Smooth muscle cell of the umbilical artery (primary cell): Measurements from ENCODE around the gene STAT2. TPM values are rescaled to one million over a fixed set of nuclear protein-coding genes. Genes with fewer than 3 reads are reported as not detected.

Experiments
- total RNA-seq: library from RNA; depleted of rRNA; stranded (reverse); fragments of >200 nt; gene quantifications from 2 replicates; pipeline ENCODE4 v1.2.3, GENCODE V29; 2014

The STAT2 gene
- total RNA-seq = 173 and 265 TPM in 2 replicates

DNA sequence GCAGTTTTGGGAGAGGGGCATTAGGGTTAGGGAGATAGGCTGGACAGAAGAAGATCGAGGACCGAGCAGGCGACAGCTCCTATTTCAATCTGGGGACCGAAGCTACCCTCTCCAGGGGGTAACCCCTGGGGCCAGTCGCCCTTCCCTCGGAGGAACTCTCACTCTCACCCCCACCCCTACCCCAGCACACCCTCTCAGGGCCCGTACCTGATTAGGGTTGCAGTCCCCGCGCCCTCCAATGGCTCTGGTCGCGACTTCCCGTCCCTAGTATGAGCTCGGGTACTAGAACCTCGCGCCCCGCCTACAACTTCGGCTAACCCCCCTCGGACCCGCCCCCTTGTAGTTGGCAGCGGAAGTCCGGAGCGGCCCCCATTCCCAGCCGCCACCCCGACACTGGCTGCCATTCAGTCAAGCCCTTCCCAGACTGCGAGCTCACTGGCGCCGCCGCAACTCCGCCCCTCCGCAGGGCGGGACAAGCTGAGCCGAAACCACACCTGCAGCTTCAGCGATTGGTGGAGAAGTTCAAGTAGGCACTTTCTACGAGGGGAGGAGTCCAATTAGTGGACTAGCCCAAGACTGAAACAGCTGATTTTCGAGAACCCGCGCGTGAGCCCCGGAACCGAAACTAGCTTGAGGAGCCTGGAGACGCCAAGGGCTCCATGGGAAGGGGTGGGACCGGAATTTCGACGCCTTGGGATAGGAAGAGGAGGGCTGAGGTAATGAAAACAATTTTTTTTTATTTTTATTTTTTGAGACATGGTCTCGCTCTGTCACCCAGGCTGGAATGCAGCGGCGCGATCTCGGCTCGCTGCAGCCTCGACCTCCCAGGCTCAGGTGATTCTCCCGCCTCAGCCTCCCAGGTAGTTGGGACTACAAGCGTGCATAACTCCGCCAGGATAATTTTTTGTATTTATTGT is at the start of gene STAT2:
Gene STAT2, minus strand, starts transcription at position 257 of the 917 bp plus-strand sequence. CDS start 3,536 bp downstream, outside the sequence.

DNA sequence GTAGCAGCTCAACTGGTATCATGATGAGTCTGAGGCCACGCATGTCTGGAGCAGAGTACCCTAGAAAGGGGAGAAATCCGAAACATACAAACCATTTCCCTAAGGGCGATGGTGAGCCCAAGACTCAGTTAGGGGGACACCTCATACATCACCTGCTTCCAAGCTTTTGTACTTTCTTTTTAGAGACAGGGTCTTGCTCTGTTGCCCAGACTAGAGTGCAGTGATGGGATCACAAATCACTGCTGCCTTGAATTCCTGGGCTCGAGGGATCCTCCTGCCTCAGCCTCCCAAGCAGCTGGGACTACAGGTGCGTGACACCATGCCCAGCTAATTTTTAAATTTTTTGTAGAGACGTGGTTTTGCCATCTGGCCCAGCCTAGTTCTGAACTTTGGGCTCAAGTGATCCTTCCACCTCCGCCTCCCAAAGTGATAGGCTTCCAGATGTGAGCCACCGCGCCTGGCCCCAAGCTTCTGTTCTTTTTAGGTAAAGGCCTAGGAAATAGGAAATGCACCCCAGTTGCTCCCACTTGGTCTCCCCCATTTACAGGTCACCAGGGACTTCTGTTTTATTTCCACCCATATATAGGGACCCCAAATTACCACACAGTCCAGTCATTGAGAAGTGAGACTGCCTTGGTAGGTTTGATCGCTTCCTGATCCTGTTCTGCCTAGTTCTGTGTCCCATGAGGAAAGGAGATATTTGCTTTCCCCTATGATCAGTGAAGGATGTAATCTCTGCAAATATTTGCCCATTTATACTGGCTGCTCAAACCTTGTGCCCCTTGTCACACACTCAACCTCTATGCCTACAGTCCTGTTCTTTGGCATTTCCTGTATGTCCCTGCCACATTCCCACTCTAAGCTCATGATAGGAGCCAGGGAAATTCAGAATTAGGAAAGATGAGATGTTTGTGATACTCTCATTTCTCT is 2.5 kb upstream of the STAT2 start, which contains the start of gene APOF:
Gene APOF, minus strand, starts transcription at position 728 of the 930 bp plus-strand sequence. Its CDS starts 112 bp downstream, at position 616.

DNA sequence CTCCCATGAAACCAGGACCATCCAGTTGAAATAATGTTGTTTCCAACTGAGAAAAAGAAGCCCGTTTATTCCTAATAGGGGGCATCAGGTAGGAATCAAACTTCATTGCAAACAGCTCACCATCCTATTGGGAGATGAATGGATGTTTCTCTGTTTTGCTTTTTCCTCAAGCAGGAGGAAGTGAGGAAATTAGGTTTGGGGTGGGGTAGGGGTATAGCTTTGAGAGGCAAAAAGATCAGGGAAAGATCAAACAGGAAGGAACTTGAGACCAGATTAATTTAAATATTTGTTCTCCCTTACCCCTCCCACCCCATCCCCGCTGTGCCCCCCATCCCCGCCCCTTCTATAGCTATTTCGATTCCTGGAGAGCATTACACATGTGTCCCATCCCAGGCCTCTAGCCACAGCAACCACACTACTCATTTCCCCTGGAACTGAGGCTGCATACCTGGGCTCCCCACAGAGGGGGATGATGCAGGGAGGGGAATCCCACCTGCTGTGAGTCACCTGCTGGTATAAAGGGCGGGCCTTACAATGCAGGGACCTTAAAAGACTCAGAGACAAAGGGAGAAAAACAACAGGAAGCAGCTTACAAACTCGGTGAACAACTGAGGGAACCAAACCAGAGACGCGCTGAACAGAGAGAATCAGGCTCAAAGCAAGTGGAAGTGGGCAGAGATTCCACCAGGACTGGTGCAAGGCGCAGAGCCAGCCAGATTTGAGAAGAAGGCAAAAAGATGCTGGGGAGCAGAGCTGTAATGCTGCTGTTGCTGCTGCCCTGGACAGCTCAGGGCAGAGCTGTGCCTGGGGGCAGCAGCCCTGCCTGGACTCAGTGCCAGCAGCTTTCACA is 21.4 kb downstream of the STAT2 start, which contains the start of gene IL23A:
Gene IL23A, plus strand, starts transcription at position 577 of the 850 bp plus-strand sequence. Its CDS starts 161 bp downstream, at position 738.

DNA sequence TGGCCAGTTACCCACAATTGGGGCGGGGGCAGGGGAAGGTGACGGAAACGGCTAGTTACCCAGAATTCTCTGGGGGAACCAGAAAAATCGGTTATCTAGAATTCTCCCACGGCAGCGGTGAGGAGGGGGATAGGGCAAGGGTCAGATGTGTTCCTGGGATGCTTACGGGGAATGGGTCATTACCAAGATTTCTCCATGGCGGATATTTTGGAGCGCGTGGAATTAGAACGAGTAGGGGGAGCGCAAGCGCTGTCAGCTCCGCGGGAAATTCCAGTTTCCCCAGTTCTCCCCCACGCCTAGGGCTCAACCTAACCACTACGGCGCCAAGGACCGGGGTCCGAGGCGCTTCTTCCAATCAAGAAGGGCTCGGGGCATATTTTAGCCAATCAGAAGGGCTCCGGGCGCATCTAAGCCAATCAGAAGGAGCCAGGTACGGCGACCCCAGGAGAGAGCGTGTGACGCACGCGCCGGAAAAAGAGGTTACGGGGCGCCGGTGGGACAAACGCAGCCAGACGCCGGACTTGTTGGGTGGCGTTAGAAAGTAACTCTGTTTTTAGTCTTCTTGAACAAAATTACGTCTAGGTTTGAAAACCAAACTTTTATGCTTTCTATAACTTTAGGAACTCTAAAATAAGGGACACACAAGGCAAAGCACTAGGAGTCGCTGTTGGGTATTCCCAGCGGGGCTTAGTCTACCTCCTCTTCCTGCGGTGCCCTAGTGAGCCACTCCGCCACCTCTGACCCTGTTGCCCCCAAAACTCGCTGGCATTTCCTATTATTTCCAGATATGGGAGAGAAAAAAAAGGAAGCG is 26.0 kb downstream of the STAT2 start, which contains the start of gene PAN2:
Gene PAN2, minus strand, starts transcription at position 322 of the 811 bp plus-strand sequence. CDS start 906 bp downstream, outside the sequence.

DNA sequence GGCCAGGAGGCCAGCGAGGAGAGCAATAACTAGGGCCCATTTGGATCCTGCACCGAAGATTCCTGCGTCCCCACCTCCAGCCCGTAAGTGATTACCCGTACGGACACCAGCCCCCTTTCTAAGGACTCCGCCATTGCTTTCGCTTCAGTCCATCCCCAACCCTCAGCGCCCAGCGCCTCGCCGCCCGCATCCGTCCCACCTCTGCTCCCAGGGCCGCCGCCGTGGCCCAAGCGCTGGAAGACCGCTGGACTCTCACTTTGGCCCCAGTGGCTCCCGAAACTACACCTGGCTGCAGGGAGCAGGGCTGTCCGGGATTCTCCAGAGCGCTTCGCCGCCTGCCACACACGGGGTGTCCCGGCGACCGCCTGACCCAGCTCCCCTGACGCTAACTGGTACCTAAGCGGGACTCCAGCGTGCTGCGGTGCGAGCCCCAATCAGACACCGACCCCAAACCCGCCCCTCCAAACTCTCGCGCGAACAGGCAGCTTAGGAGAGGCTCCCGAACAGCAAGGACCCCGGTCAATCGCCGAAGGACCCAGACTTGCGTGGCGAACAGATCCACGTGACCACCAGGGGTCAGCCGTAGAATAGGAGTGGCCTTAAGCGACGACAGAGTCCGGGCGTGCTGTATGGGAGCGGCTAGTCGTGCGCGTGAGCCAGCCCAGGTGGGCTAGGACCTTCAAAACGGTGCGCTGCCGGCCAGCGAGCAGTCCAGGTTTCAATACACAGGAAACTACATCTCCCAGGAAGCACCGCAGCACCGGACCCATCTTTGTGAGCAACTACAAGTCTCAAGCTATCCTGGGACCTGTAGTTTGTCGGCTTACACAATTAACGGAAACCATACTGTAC is 44.1 kb downstream of the STAT2 start, which contains the start of gene CNPY2:
Gene CNPY2, minus strand, starts transcription at position 367 of the 852 bp plus-strand sequence. CDS start 771 bp downstream, outside the sequence.

DNA sequence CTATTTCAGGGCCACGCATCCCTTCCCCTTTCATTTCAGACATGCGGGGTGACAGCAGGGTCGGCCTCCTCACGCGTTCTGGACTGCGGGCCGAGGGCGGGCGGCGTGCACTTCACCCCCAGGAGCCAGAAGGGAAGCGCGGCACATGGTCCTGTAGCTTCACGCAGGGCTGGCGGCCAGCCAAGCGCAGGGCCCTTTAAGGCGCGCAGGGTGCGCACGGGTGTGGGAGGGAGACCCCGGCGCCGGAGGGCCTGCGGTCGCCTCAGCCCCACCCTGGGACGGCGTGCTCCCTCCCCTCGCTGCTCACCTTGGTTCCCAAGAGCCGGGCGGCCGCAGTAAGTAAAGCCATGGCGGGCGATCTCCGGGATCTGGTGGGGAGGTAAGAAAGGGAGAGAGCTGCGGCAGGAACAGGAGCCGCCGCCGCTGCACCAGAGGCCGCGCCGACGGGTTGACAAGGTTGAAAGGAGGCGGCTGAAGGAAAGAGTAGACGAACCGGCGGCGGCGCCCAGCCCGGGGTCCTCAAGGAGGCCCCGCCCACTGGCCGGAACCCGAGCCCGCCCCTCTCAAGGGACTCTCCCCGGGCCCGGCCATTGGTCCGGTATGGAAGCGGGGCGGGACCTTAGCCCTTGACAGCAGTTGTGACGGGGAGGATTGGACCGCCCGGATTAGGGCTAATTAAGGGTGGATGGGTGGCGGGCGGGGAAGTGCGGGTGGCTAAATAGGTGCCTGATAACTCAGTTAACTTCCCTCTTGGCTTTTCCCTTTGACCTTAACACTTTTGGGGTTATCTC is 59.9 kb downstream of the STAT2 start, which contains the start of gene CS:
Gene CS, minus strand, starts transcription at position 478 of the 791 bp plus-strand sequence. Its CDS starts 129 bp downstream, at position 349.

Other genes with a start within 250 kb of the STAT2 start
- gene RPL41, start 243.5 kb downstream of the STAT2 start, total RNA-seq = 1,282 and 1,487 TPM in 2 replicates
- gene ZC3H10, start 241.8 kb downstream of the STAT2 start, total RNA-seq = 4.5 and 5.3 TPM in 2 replicates
- gene ESYT1, start 231.8 kb downstream of the STAT2 start, total RNA-seq = 136 and 210 TPM in 2 replicates
- 51.1 and 83.1 TPM in 2 replicates for gene MYL6B, start 207.5 kb downstream of the STAT2 start, total RNA-seq
- 1,143 and 1,914 TPM in 2 replicates for gene MYL6, start 201.7 kb downstream of the STAT2 start, total RNA-seq
- gene SMARCC2, start 170.6 kb downstream of the STAT2 start, total RNA-seq = 27.3 and 39.4 TPM in 2 replicates
- gene RNF41, start 138.2 kb downstream of the STAT2 start, total RNA-seq = 127 and 135 TPM in 2 replicates
- gene NABP2, start 135.8 kb downstream of the STAT2 start, total RNA-seq = 21.1 and 23.6 TPM in 2 replicates
- gene SLC39A5, start 130.1 kb downstream of the STAT2 start, total RNA-seq = not detected in 2 replicates
- gene ANKRD52, start 101.7 kb downstream of the STAT2 start, total RNA-seq = 25.8 and 46.2 TPM in 2 replicates
- 7.1 and 13.4 TPM in 2 replicates for gene COQ10A, start 93.2 kb downstream of the STAT2 start, total RNA-seq
- 62.4 and 198 TPM in 2 replicates for gene CS, start 59.8 kb downstream of the STAT2 start, total RNA-seq
- gene CNPY2, start 44.1 kb downstream of the STAT2 start, total RNA-seq = 97.3 and 152 TPM in 2 replicates
- 15.7 and 22.2 TPM in 2 replicates for gene PAN2, start 26.1 kb downstream of the STAT2 start, total RNA-seq
- gene IL23A, start 21.2 kb downstream of the STAT2 start, total RNA-seq = not detected in 2 replicates
- gene APOF, start 2.8 kb upstream of the STAT2 start, total RNA-seq = not detected in 2 replicates
- 3.6 and 9.3 TPM in 2 replicates for gene TIMELESS, start 89.3 kb upstream of the STAT2 start, total RNA-seq
- not detected in 2 replicates for gene MIP, start 94.5 kb upstream of the STAT2 start, total RNA-seq
- 1.2 and 1.4 TPM in 2 replicates for gene SPRYD4, start 108.5 kb upstream of the STAT2 start, total RNA-seq
- gene GLS2, start 128.1 kb upstream of the STAT2 start, total RNA-seq = 0.18 TPM in 1 of 2 replicates, not detected in the other
- gene RBMS2, start 161.7 kb upstream of the STAT2 start, total RNA-seq = 12.5 and 18.4 TPM in 2 replicates